Measurements from ENCODE around the gene RPS10. TPM values are rescaled to one million over a fixed set of nuclear protein-coding genes. Genes with fewer than 3 reads are reported as not detected.
A peak's percentile ranks its signal among the peaks of the same experiment; 100 is the strongest.

Gene RPS10
- polyA plus RNA-seq, 3 donors, result 645 to 2,603 (median 1,054) TPM

- peaks cover 100% of the 10 kb centered on the region for H3K79me2 ChIP-seq (ENCODE audit: insufficient read depth, low read length)
- H3K4me1 ChIP-seq (ENCODE audit: control insufficient read depth in 1 of 2, insufficient read depth in 2 of 2, low read length in 2 of 2), result peaks cover 10 to 20% of the 10 kb centered on the region in 2 donors
- Mint-ChIP-seq H3K36me3 (peaks cover 4 to 10% of the 10 kb centered on the region in 2 donors), H3K4me3 (no peak overlapping the region), H3K27me3 (ENCODE audit: low read depth in 3 of 3) (peaks cover 0 to 2% (median 0%) of the 10 kb centered on the region in 3 donors), H3K9me3 (peaks cover 2 to 9% (median 6%) of the 10 kb centered on the region in 7 donors), H3K27ac (peak overlapping the region in 3 of 7 donors; percentile 28 to 60 (median 36)), H3K4me1 (peaks cover 39% of the 10 kb centered on the region)
- no peak overlapping the region for H3K9ac ChIP-seq (ENCODE audit: insufficient read depth, low read length, poor library complexity, severe bottlenecking)
- H3K4me2 ChIP-seq (replicated peaks; ENCODE audit: extremely low read depth, low read length, poor library complexity, severe bottlenecking), result no peak overlapping the region
- no CpG with 5 or more reads among the region's 3 CpGs for WGBS (ENCODE audit: insufficient coverage)
- H4K20me1 ChIP-seq (ENCODE audit: insufficient read depth, low read length), result peaks cover 96% of the 10 kb centered on the region
- no peaks in the 10 kb centered on the region for H3K27me3 ChIP-seq (ENCODE audit: control insufficient read depth in 2 of 2, insufficient read depth in 2 of 2, low read length in 2 of 2)
- H3K27ac ChIP-seq (ENCODE audit: low read depth in 1 of 2, low read length in 2 of 2), result peak overlapping the region in 1 of 2 donors; percentile 48
- DNase-seq, result no peak
- H3K36me3 ChIP-seq (replicated peaks in 1 of 2; ENCODE audit: control insufficient read depth in 1 of 2, insufficient read depth in 2 of 2, low read length in 2 of 2), result peaks cover 0 to 6% of the 10 kb centered on the region in 2 donors
- peaks cover 0 to 8% of the 10 kb centered on the region in 2 donors for H3K9me3 ChIP-seq (replicated peaks in 1 of 2; ENCODE audit: control insufficient read depth in 1 of 2, insufficient read depth in 1 of 2, low read length in 2 of 2)
- no peak overlapping the region for H2AFZ ChIP-seq (ENCODE audit: insufficient read depth, low read depth, low read length, poor library complexity, severe bottlenecking)
- intact Hi-C loops (cut with micrococcal nuclease), result no loop called here
- TF ChIP-seq, protein P1, sequence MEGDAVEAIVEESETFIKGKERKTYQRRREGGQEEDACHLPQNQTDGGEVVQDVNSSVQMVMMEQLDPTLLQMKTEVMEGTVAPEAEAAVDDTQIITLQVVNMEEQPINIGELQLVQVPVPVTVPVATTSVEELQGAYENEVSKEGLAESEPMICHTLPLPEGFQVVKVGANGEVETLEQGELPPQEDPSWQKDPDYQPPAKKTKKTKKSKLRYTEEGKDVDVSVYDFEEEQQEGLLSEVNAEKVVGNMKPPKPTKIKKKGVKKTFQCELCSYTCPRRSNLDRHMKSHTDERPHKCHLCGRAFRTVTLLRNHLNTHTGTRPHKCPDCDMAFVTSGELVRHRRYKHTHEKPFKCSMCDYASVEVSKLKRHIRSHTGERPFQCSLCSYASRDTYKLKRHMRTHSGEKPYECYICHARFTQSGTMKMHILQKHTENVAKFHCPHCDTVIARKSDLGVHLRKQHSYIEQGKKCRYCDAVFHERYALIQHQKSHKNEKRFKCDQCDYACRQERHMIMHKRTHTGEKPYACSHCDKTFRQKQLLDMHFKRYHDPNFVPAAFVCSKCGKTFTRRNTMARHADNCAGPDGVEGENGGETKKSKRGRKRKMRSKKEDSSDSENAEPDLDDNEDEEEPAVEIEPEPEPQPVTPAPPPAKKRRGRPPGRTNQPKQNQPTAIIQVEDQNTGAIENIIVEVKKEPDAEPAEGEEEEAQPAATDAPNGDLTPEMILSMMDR (IDR thresholded peaks at IDR 0.05), result no peak
- H3K4me3 ChIP-seq (replicated peaks in 1 of 3; ENCODE audit: low read depth in 2 of 3, low read length in 3 of 3), result no peak overlapping the region
Measured at GRCh38 chr6:34385793-34386195, 40.1 kb downstream of the RPS10 start.

GRCh38 chr6:34384321-34385153, 41.3 kb downstream of the RPS10 start:
- H3K36me3 ChIP-seq (replicated peaks in 1 of 2; ENCODE audit: control insufficient read depth in 1 of 2, insufficient read depth in 2 of 2, low read length in 2 of 2), result peaks cover 0 to 8% of the 10 kb centered on the region in 2 donors
- Mint-ChIP-seq H3K9me3 (peaks cover 2 to 8% (median 6%) of the 10 kb centered on the region in 7 donors), H3K4me3 (no peak overlapping the region), H3K27me3 (ENCODE audit: low read depth in 3 of 3) (peaks cover 0 to 2% (median 0%) of the 10 kb centered on the region in 3 donors), H3K4me1 (peaks cover 44% of the 10 kb centered on the region), H3K36me3 (peaks cover 4 to 10% of the 10 kb centered on the region in 2 donors), H3K27ac (peak overlapping the region in 6 of 7 donors; percentile 9 to 80 (median 60))
- no peaks in the 10 kb centered on the region for H3K27me3 ChIP-seq (ENCODE audit: control insufficient read depth in 2 of 2, insufficient read depth in 2 of 2, low read length in 2 of 2)
- WGBS (ENCODE audit: insufficient coverage), result no CpG with 5 or more reads among the region's 5 CpGs
- H3K27ac ChIP-seq (ENCODE audit: low read depth in 1 of 2, low read length in 2 of 2), result peak overlapping the region in 1 of 2 donors; percentile 39
- peaks cover 97% of the 10 kb centered on the region for H4K20me1 ChIP-seq (ENCODE audit: insufficient read depth, low read length)
- H3K4me2 ChIP-seq (replicated peaks; ENCODE audit: extremely low read depth, low read length, poor library complexity, severe bottlenecking), result no peak overlapping the region
- H3K4me1 ChIP-seq (ENCODE audit: control insufficient read depth in 1 of 2, insufficient read depth in 2 of 2, low read length in 2 of 2), result peaks cover 2 to 11% of the 10 kb centered on the region in 2 donors
- TF ChIP-seq, protein P1 (IDR thresholded peaks at IDR 0.05), result no peak
- peaks cover 100% of the 10 kb centered on the region for H3K79me2 ChIP-seq (ENCODE audit: insufficient read depth, low read length)
- no peak for DNase-seq
- intact Hi-C loops (cut with micrococcal nuclease), result loop anchor here in 1 of 2 donors (5.0 kb wide), 1 partner anchor 42 kb away; no protein-coding TSS in a partner anchor
- H3K9me3 ChIP-seq (replicated peaks in 1 of 2; ENCODE audit: control insufficient read depth in 1 of 2, insufficient read depth in 1 of 2, low read length in 2 of 2), result peaks cover 0 to 8% of the 10 kb centered on the region in 2 donors
- no peak overlapping the region for H2AFZ ChIP-seq (ENCODE audit: insufficient read depth, low read depth, low read length, poor library complexity, severe bottlenecking)
- H3K4me3 ChIP-seq (replicated peaks in 1 of 3; ENCODE audit: low read depth in 2 of 3, low read length in 3 of 3), result no peak overlapping the region
- H3K9ac ChIP-seq (ENCODE audit: insufficient read depth, low read length, poor library complexity, severe bottlenecking), result no peak overlapping the region

Measured in CD14-positive monocyte (primary cell).